H1 (cell line): ENCODE measurements around the gene VPS9D1. TPM values are rescaled to one million over a fixed set of nuclear protein-coding genes. Genes with fewer than 3 reads are reported as not detected.

Experiments
- CTCF ChIA-PET: fragments of 300-600 bp; sonication (Branson Sonifier 250); formaldehyde crosslinking; loops from one replicate; lab custom pipeline; 2021; ENCODE audit not compliant: partially characterized antibody; lab: Charles Lee
- POLR2A ChIA-PET: fragments of 300-600 bp; sonication (Branson Sonifier 250); formaldehyde crosslinking; loops from one replicate; lab custom pipeline; 2021; ENCODE audit warnings: inconsistent platforms; ENCODE audit not compliant: partially characterized antibody; lab: Charles Lee
- DNase-seq, 2 experiments: peaks; one replicate each; pipeline versions ENCODE4 v3.0.0 to v3.0.0-alpha.2; 2010 to 2022; ENCODE audit warnings: low spot score in 2 of 2, low read depth in 1 of 2, mixed read lengths in 1 of 2
- FAIRE-seq: peaks from 2 replicates; lab custom pipeline; 2011; peaks lifted over from hg19 to GRCh38; lab: Jason Lieb, UNC
- H2AFZ ChIP-seq: 2 replicates; pipeline ENCODE4 v1.8.1; 2012; ENCODE audit warnings: low read length, inconsistent platforms
- H2AK5ac ChIP-seq: 2 replicates; pipeline ENCODE4 v1.6.1; 2013; ENCODE audit warnings: low read depth, low read length
- H2BK120ac ChIP-seq: replicated peaks from 2 replicates; pipeline ENCODE3; 2013; ENCODE audit warnings: low read depth, low read length, inconsistent platforms
- H2BK12ac ChIP-seq: 2 replicates; pipeline ENCODE4 v1.6.1; 2013; ENCODE audit warnings: low read depth, low read length
- H2BK15ac ChIP-seq: 2 replicates; pipeline ENCODE4 v1.6.1; 2013; ENCODE audit warnings: low read length
- H2BK20ac ChIP-seq: 2 replicates; pipeline ENCODE4 v1.6.1; 2013; ENCODE audit warnings: low read length
- H2BK5ac ChIP-seq: 2 replicates; pipeline ENCODE4 v1.6.1; 2013; ENCODE audit warnings: low read depth, low read length
- H3K14ac ChIP-seq: 2 replicates; pipeline ENCODE4 v1.6.1; 2013; ENCODE audit warnings: inconsistent platforms; ENCODE audit not compliant: insufficient read length
- H3K18ac ChIP-seq: 2 replicates; pipeline ENCODE4 v1.6.1; 2013; ENCODE audit warnings: low read length; ENCODE audit errors: extremely low read depth
- H3K23ac ChIP-seq: 2 replicates; pipeline ENCODE4 v1.6.1; 2013; ENCODE audit warnings: inconsistent platforms; ENCODE audit not compliant: insufficient read length
- H3K23me2 ChIP-seq: 2 replicates; pipeline ENCODE4 v1.6.1; 2013; ENCODE audit warnings: low read depth, low read length
- H3K27ac ChIP-seq: 2 replicates; pipeline ENCODE4 v1.6.1; 2011; ENCODE audit warnings: low read depth, low read length, inconsistent platforms
- H3K27me3 ChIP-seq, 4 experiments: replicated peaks in 1 of 4; 1 replicate in 1 of 4; 2 replicates in 3 of 4; pipeline versions ENCODE4 v1.6.1 to v1.8.1; 2011 to 2013; ENCODE audit warnings: low read length in 3 of 4, mild to moderate bottlenecking in 3 of 4, inconsistent platforms in 2 of 4, mixed read lengths in 2 of 4, moderate library complexity in 1 of 4; ENCODE audit not compliant: control insufficient read depth in 3 of 4, insufficient read depth in 3 of 4; ENCODE audit errors: extremely low read depth in 1 of 4
- H3K36me3 ChIP-seq, 4 experiments: 2 replicates each; pipeline versions ENCODE4 v1.6.1 to v1.8.1; 2011 to 2013; ENCODE audit warnings: mild to moderate bottlenecking in 4 of 4, low read length in 3 of 4, moderate library complexity in 2 of 4, control low read depth in 1 of 4, inconsistent platforms in 1 of 4; ENCODE audit not compliant: insufficient read depth in 4 of 4, control insufficient read depth in 2 of 4
- H3K4ac ChIP-seq: replicated peaks from 2 replicates; pipeline ENCODE3; 2013; ENCODE audit warnings: low read length, low read depth, mixed read lengths, inconsistent platforms; ENCODE audit not compliant: insufficient read length
- H3K4me1 ChIP-seq, 4 experiments: replicated peaks in 1 of 4; 1 replicate in 1 of 4; 2 replicates in 3 of 4; pipeline versions ENCODE4 v1.6.1 to v1.8.1; 2011 to 2013; ENCODE audit warnings: low read length in 3 of 4, inconsistent platforms in 2 of 4, mixed read lengths in 1 of 4; ENCODE audit not compliant: insufficient read depth in 4 of 4, control insufficient read depth in 3 of 4
- H3K4me2 ChIP-seq, 2 experiments: 2 replicates each; pipeline versions ENCODE4 v1.6.1 to v1.8.1; 2011 to 2013; ENCODE audit warnings: low read depth in 2 of 2, low read length in 2 of 2, control low read depth in 1 of 2, inconsistent platforms in 1 of 2, mild to moderate bottlenecking in 1 of 2; ENCODE audit not compliant: insufficient read depth in 1 of 2
- H3K4me3 ChIP-seq, 4 experiments: fragments of 200-600, 300-600 bp in 1 of 4; sonication (generic), shearing (Covaris generic), sonication (Bioruptor Twin) in 1 of 4; 2 replicates each; pipeline versions ENCODE4 v1.5.1 to v1.8.1; 2011 to 2016; ENCODE audit warnings: low read length in 4 of 4, low read depth in 3 of 4, control low read depth in 2 of 4, inconsistent platforms in 2 of 4, mild to moderate bottlenecking in 2 of 4, mixed read lengths in 1 of 4, moderate library complexity in 1 of 4; ENCODE audit not compliant: insufficient read depth in 2 of 4; ENCODE audit errors: extremely low read depth in 1 of 4
- H3K56ac ChIP-seq: replicated peaks from 2 replicates; pipeline ENCODE3; 2013; ENCODE audit warnings: low read depth, mild to moderate bottlenecking, mixed read lengths, low read length, inconsistent platforms; ENCODE audit not compliant: insufficient read length
- H3K79me1 ChIP-seq: 2 replicates; pipeline ENCODE4 v1.6.1; 2013; ENCODE audit warnings: low read depth, low read length, control low read depth
- H3K79me2 ChIP-seq, 2 experiments: 2 replicates each; pipeline versions ENCODE4 v1.6.1 to v1.8.1; 2012 to 2013; ENCODE audit warnings: low read length in 2 of 2, mild to moderate bottlenecking in 2 of 2, inconsistent platforms in 1 of 2; ENCODE audit not compliant: insufficient read depth in 2 of 2, control insufficient read depth in 1 of 2
- H3K9ac ChIP-seq, 4 experiments: replicated peaks in 1 of 4; 1 replicate in 1 of 4; 2 replicates in 3 of 4; pipeline versions ENCODE4 v1.6.1 to v1.8.1; 2011 to 2013; ENCODE audit warnings: low read depth in 3 of 4, low read length in 3 of 4, control low read depth in 2 of 4, mild to moderate bottlenecking in 2 of 4, moderate library complexity in 2 of 4, inconsistent platforms in 1 of 4; ENCODE audit errors: extremely low read depth in 1 of 4
- H3K9me3 ChIP-seq, 2 experiments: 2 replicates each; pipeline versions ENCODE4 v1.6.1 to v1.8.1; 2012 to 2013; ENCODE audit warnings: mild to moderate bottlenecking in 2 of 2, moderate library complexity in 2 of 2, control low read depth in 1 of 2, inconsistent platforms in 1 of 2, low read depth in 1 of 2, low read length in 1 of 2, mixed read lengths in 1 of 2; ENCODE audit not compliant: insufficient read depth in 2 of 2
- H4K20me1 ChIP-seq, 2 experiments: replicated peaks in 1 of 2; 2 replicates each; pipeline versions ENCODE3 to v1.8.1; 2011 to 2013; ENCODE audit warnings: inconsistent platforms in 2 of 2, low read length in 2 of 2, mild to moderate bottlenecking in 1 of 2; ENCODE audit not compliant: insufficient read depth in 2 of 2, control insufficient read depth in 1 of 2
- H4K5ac ChIP-seq: 2 replicates; pipeline ENCODE4 v1.6.1; 2013; ENCODE audit warnings: low read length, low read depth, mixed read lengths, inconsistent platforms; ENCODE audit not compliant: insufficient read length
- H4K8ac ChIP-seq: 2 replicates; pipeline ENCODE4 v1.8.0; 2013; ENCODE audit warnings: mild to moderate bottlenecking, moderate library complexity, low read length, inconsistent platforms; ENCODE audit not compliant: insufficient read depth; ENCODE audit errors: extremely low read depth
- H4K91ac ChIP-seq: replicated peaks from 2 replicates; pipeline ENCODE3; 2013; ENCODE audit warnings: low read length, mixed read lengths, inconsistent platforms; ENCODE audit not compliant: insufficient read length
- BCL11A ChIP-seq, 2 experiments: IDR thresholded peaks; one replicate each; pipeline ENCODE4 v1.6.1; 2011; ENCODE audit warnings: low read depth in 2 of 2, low read length in 2 of 2, mild to moderate bottlenecking in 2 of 2
- WGBS, 2 experiments: shearing (Covaris generic) in 1 of 2; methylation state at CpG; one replicate each; pipeline versions ENCODE4 v1.1.6 to v1.1.7; 2013 to 2015; ENCODE audit warnings: low lambda C conversion rate in 2 of 2, mixed read lengths in 2 of 2, inconsistent platforms in 1 of 2, low coverage in 1 of 2, missing lambda C conversion rate in 1 of 2; ENCODE audit not compliant: insufficient replicate concordance in 2 of 2, insufficient coverage in 1 of 2, insufficient read length in 1 of 2; ENCODE audit errors: extremely low coverage in 1 of 2, missing lambda C conversion rate in 1 of 2; 5-methylcytosine and 5-hydroxymethylcytosine counted together
- polyA plus RNA-seq, 7 experiments: library from polyadenylated mRNA; depleted of rRNA in 3 of 7; stranded (reverse) in 5 of 7; unstranded in 2 of 7; fragments of >200 nt in 5 of 7; fragments of 200-250 nt in 2 of 7; gene quantifications; 1 replicate in 5 of 7; 2 replicates in 1 of 7; 4 replicates in 1 of 7; pipeline versions ENCODE4 v1.2.1 to v1.2.3, GENCODE V29; 2011 to 2013; ENCODE audit warnings: missing spikeins in 2 of 7, mixed read lengths in 2 of 7
- total RNA-seq: library from RNA; stranded (reverse); fragmentation: NEBNext Ultra II Directional; extraction: Animal tissue kit (Norgen Biotek cat#: 25700); gene quantifications from 2 replicates; pipeline ENCODE4 v1.2.1, GENCODE V29; 2021

The VPS9D1 gene
- total and polyA plus RNA-seq, 2 of the 8 experiments (the other 6 are each of a cell fraction or from before 2014, with no cell fraction given) = 2.9 to 5.4 TPM

- H3K4ac ChIP-seq = no peak overlapping the region
- no peak overlapping the region for H3K27ac ChIP-seq
- no peak overlapping the region for H2AK5ac ChIP-seq
- no peak overlapping the region for H2BK120ac ChIP-seq
- no peak overlapping the region for H3K14ac ChIP-seq
- no peak overlapping the region for H2BK12ac ChIP-seq
- H3K36me3 ChIP-seq = peaks cover 0 to 4% (median 0%) of the 10 kb centered on the region in 4 experiments; a peak in 1 of 8 replicates
- DNase-seq (no peak), FAIRE-seq (no peak)
- no peak overlapping the region for H3K23ac ChIP-seq
- H3K4me1 ChIP-seq = no peaks in the 10 kb centered on the region
- H3K4me2 ChIP-seq = no peak overlapping the region
- H4K5ac ChIP-seq = no peak overlapping the region
- no peaks in the 10 kb centered on the region for H3K79me2 ChIP-seq
- H3K56ac ChIP-seq = no peak overlapping the region
- H3K9me3 ChIP-seq = peaks cover 13 to 17% of the 10 kb centered on the region in 2 experiments
- no peak overlapping the region for H2BK15ac ChIP-seq
- no peaks in the 10 kb centered on the region for H3K23me2 ChIP-seq
- 89% methylated on average over 10 of the region's 10 CpGs; no CpG with 5 or more reads in 1 of the 2 experiments for WGBS, 2 experiments
- CTCF ChIA-PET = interaction anchor here (0.6 to 1.9 kb wide), 9 partner anchors 13 to 411 kb away, joined by 3 to 11 read pairs (median 5); partner anchors contain the start of gene CDK10
- H2BK5ac ChIP-seq = no peak overlapping the region
- no peaks in the 10 kb centered on the region for H3K27me3 ChIP-seq
- no peak overlapping the region for H2BK20ac ChIP-seq
- H3K18ac ChIP-seq = no peak overlapping the region
- H4K20me1 ChIP-seq = peaks cover 0 to 2% of the 10 kb centered on the region in 2 experiments
- H4K91ac ChIP-seq = no peak overlapping the region
- H4K8ac ChIP-seq = no peak overlapping the region
- no peak overlapping the region for H3K4me3 ChIP-seq
- POLR2A ChIA-PET = interaction anchor here (0.6 kb wide), 1 partner anchor 18 kb away, joined by 3 read pairs; no protein-coding TSS in a partner anchor
- no peak for TF ChIP-seq BCL11A (IDR thresholded peaks at IDR 0.05; ENCODE audit: low read depth in 2 of 2, low read length in 2 of 2)
- H2AFZ ChIP-seq = no peak overlapping the region
- H3K9ac ChIP-seq = no peak overlapping the region
- no peaks in the 10 kb centered on the region for H3K79me1 ChIP-seq
Observed at GRCh38 chr16:89670496-89671431, 49.9 kb downstream of the VPS9D1 start.
